Liver (tissue), 9 donors: ENCODE data around the gene ATG4B. TPM values are rescaled to one million over a fixed set of nuclear protein-coding genes. Genes with fewer than 3 reads are reported as not detected.

Experiments used
- DNase-seq: peaks from one replicate; pipeline ENCODE4 v3.0.0-alpha.2; 2017; ENCODE audit warnings: low spot score
- H3K27ac ChIP-seq, 2 donors: one replicate each; pipeline ENCODE4 v1.7.0; 2013; ENCODE audit warnings: inconsistent platforms in 2 of 2, low read length in 2 of 2, control low read depth in 1 of 2, low read depth in 1 of 2, mild to moderate bottlenecking in 1 of 2
- H3K27me3 ChIP-seq, 4 donors: one replicate each; pipeline versions ENCODE4 v1.6.1 to v1.7.0; 2013; ENCODE audit warnings: low read length in 3 of 4, inconsistent platforms in 1 of 4, mild to moderate bottlenecking in 1 of 4, moderate library complexity in 1 of 4; ENCODE audit not compliant: control insufficient read depth in 4 of 4, insufficient read depth in 4 of 4
- H3K36me3 ChIP-seq, 4 donors: one replicate each; pipeline versions ENCODE4 v1.6.1 to v1.7.0; 2013; ENCODE audit warnings: low read length in 3 of 4, mild to moderate bottlenecking in 3 of 4, low read depth in 1 of 4, moderate library complexity in 1 of 4; ENCODE audit not compliant: control insufficient read depth in 4 of 4, insufficient read depth in 3 of 4
- H3K4me1 ChIP-seq, 4 donors: one replicate each; pipeline versions ENCODE4 v1.6.1 to v1.7.0; 2013; ENCODE audit warnings: low read length in 3 of 4, mild to moderate bottlenecking in 3 of 4, moderate library complexity in 1 of 4; ENCODE audit not compliant: control insufficient read depth in 4 of 4, insufficient read depth in 4 of 4
- H3K4me3 ChIP-seq, 3 donors: one replicate each; pipeline versions ENCODE4 v1.6.1 to v1.7.0; 2013; ENCODE audit warnings: low read length in 3 of 3, control low read depth in 1 of 3, low read depth in 1 of 3, mild to moderate bottlenecking in 1 of 3
- H3K9ac ChIP-seq, 2 donors: one replicate each; pipeline ENCODE4 v1.7.0; 2013; ENCODE audit warnings: low read length in 2 of 2, mild to moderate bottlenecking in 2 of 2, moderate library complexity in 2 of 2, control low read depth in 1 of 2, low read depth in 1 of 2
- H3K9me3 ChIP-seq, 4 donors: one replicate each; pipeline versions ENCODE4 v1.6.1 to v1.7.0; 2013; ENCODE audit warnings: low read length in 3 of 4; ENCODE audit not compliant: control insufficient read depth in 4 of 4
- ATF3 ChIP-seq: IDR thresholded peaks from 2 replicates; pipeline ENCODE4 v1.6.1; 2016; ENCODE audit warnings: antibody characterized with exemption
- CTCF ChIP-seq: fragments of 150-350 bp; IDR thresholded peaks from 2 replicates; pipeline ENCODE4 v1.5.1; 2017; ENCODE audit warnings: improper control_type of control experiment, low read depth, low read length; ENCODE audit not compliant: missing input control
- EGR1 ChIP-seq, 2 donors: IDR thresholded peaks; 2 replicates each; pipeline ENCODE4 v1.6.1; 2016 to 2018; ENCODE audit warnings: antibody characterized with exemption in 2 of 2, low read depth in 2 of 2
- FOXA2 ChIP-seq: IDR thresholded peaks from 2 replicates; pipeline ENCODE4 v1.6.1; 2016; ENCODE audit warnings: antibody characterized with exemption
- GABPA ChIP-seq, 2 donors: IDR thresholded peaks in 1 of 2; conservative IDR thresholded peaks in 1 of 2; 2 replicates each; pipeline ENCODE4 v1.6.1; 2016; ENCODE audit warnings: antibody characterized with exemption in 2 of 2, mild to moderate bottlenecking in 1 of 2, moderate library complexity in 1 of 2
- HNF4A ChIP-seq, 2 donors: conservative IDR thresholded peaks; 2 replicates each; pipeline ENCODE4 v1.6.1; 2016; ENCODE audit warnings: antibody characterized with exemption in 2 of 2, mild to moderate bottlenecking in 2 of 2
- JUND ChIP-seq, 2 donors: IDR thresholded peaks; 2 replicates each; pipeline ENCODE4 v1.6.1; 2016; ENCODE audit warnings: antibody characterized with exemption in 2 of 2
- RAD21 ChIP-seq, 2 donors: IDR thresholded peaks; 2 replicates each; pipeline ENCODE4 v1.6.1; 2016; ENCODE audit warnings: antibody characterized with exemption in 2 of 2, mild to moderate bottlenecking in 2 of 2
- RXRA ChIP-seq, 2 donors: IDR thresholded peaks; 2 replicates each; pipeline ENCODE4 v1.6.1; 2017 to 2018; ENCODE audit warnings: antibody characterized with exemption in 2 of 2, mild to moderate bottlenecking in 1 of 2
- SP1 ChIP-seq: IDR thresholded peaks from 2 replicates; pipeline ENCODE4 v1.6.1; 2018; ENCODE audit warnings: antibody characterized with exemption, mild to moderate bottlenecking
- TAF1 ChIP-seq: conservative IDR thresholded peaks from 2 replicates; pipeline ENCODE4 v1.6.1; 2016; ENCODE audit warnings: antibody characterized with exemption, mild to moderate bottlenecking
- YY1 ChIP-seq: IDR thresholded peaks from 2 replicates; pipeline ENCODE4 v1.6.1; 2016; ENCODE audit warnings: antibody characterized with exemption, mild to moderate bottlenecking
- ZBTB33 ChIP-seq: IDR thresholded peaks from 2 replicates; pipeline ENCODE4 v1.6.1; 2016; ENCODE audit warnings: antibody characterized with exemption
- WGBS: extraction: QIAGEN DNeasy Blood & Tissue Kit; methylation state at CpG from one replicate; pipeline ENCODE4 v1.1.7; 2013; 5-methylcytosine and 5-hydroxymethylcytosine counted together
- polyA plus RNA-seq, 2 donors: library from polyadenylated mRNA; stranded (reverse) in 1 of 2; unstranded in 1 of 2; fragments of 200-250 nt in 1 of 2; fragments of >200 nt in 1 of 2; fragmentation: Nextera tagmentation in 1 of 2; extraction: Ambion mirVana in 1 of 2; gene quantifications; one replicate each; pipeline versions ENCODE4 v1.2.1 to v1.2.3, GENCODE V29; 2013 to 2015
- total RNA-seq, 2 donors: library from RNA; depleted of rRNA; stranded (reverse); fragments of >200 nt; gene quantifications; one replicate each; pipeline ENCODE4 v1.2.3, GENCODE V29; 2014
- TF ChIP-seq, protein P1 (sequence below): IDR thresholded peaks from 2 replicates; pipeline ENCODE4 v1.6.1; 2016; ENCODE audit warnings: antibody characterized with exemption
- donor health status: healthy.
- donor health status: healthy.
- donor health status: healthy.
- donor health status: healthy.
- donor health status: healthy.

Gene ATG4B
- total and polyA plus RNA-seq, 4 donors = 31.0 to 50.3 (median 37.7) TPM

GRCh38 chr2:241598061-241598460, 39.4 kb upstream of the ATG4B start:
- whole genome bisulfite sequencing = 94% methylated on average over 5 of the region's 5 CpGs
- Histone ChIP-seq H3K27ac (no peak overlapping the region), H3K4me1 (no peaks in the 10 kb centered on the region), H3K36me3 (peaks cover 4 to 38% (median 24%) of the 10 kb centered on the region in 4 donors), H3K27me3 (no peaks in the 10 kb centered on the region), H3K9ac (no peak overlapping the region), H3K4me3 (no peak overlapping the region), H3K9me3 (no peaks in the 10 kb centered on the region)
- no peak for TF ChIP-seq RXRA (IDR thresholded peaks at IDR 0.05)
- no peak for TF ChIP-seq JUND (IDR thresholded peaks at IDR 0.05)
- no peak for TF ChIP-seq RAD21 (IDR thresholded peaks at IDR 0.05)
- DNase-seq = no peak

DNA sequence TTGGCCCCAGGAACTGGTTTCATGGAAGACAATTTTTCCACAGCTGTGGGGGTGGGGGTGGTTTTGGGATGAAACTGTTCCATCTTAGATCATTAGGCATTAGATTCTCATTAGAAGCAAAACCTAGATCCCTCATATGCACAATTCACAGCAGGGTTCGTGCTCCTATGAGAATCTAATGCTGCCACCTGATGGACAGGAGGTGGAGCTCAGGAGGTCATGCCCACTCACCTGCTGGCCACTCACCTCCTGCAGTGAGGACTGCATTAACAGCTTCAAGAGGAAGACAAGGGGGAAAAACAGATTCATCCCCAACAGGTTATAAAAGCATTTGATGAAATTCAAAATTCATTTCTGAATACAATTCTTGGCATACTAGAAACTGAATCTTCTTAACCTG, 39.0 kb upstream of the ATG4B start:
- H3K9me3 ChIP-seq = no peaks in the 10 kb centered on the region
- peaks cover 4 to 39% (median 24%) of the 10 kb centered on the region in 4 donors for H3K36me3 ChIP-seq
- H3K4me3 ChIP-seq = no peak overlapping the region
- H3K4me1 ChIP-seq = no peaks in the 10 kb centered on the region
- H3K9ac ChIP-seq = no peak overlapping the region
- H3K27me3 ChIP-seq = no peaks in the 10 kb centered on the region
- no peak overlapping the region for H3K27ac ChIP-seq
- no peak for DNase-seq
- no peak for TF ChIP-seq HNF4A (conservative IDR thresholded peaks at IDR 0.05)
- TF ChIP-seq EGR1 (IDR thresholded peaks at IDR 0.05; ENCODE audit: low read depth in 2 of 2) = no peak
- no peak for TF ChIP-seq ATF3
- no peak for TF ChIP-seq FOXA2
- peak; percentile 68 to 77 for TF ChIP-seq RAD21 (IDR thresholded peaks at IDR 0.05)
- TF ChIP-seq RXRA (IDR thresholded peaks at IDR 0.05) = peak; percentile 41 to 80
- peak; percentile 48 for TF ChIP-seq CTCF
- no peak for TF ChIP-seq YY1
- no peak for TF ChIP-seq ZBTB33
- TF ChIP-seq GABPA (IDR thresholded peaks at IDR 0.05 in 1 of 2, conservative IDR thresholded peaks at IDR 0.05 in 1 of 2) = no peak
- no peak for TF ChIP-seq JUND (IDR thresholded peaks at IDR 0.05)
- TF ChIP-seq, protein P1, sequence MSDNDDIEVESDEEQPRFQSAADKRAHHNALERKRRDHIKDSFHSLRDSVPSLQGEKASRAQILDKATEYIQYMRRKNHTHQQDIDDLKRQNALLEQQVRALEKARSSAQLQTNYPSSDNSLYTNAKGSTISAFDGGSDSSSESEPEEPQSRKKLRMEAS = no peak
- WGBS = 42% methylated on average over 1 of the region's 1 CpG

DNA sequence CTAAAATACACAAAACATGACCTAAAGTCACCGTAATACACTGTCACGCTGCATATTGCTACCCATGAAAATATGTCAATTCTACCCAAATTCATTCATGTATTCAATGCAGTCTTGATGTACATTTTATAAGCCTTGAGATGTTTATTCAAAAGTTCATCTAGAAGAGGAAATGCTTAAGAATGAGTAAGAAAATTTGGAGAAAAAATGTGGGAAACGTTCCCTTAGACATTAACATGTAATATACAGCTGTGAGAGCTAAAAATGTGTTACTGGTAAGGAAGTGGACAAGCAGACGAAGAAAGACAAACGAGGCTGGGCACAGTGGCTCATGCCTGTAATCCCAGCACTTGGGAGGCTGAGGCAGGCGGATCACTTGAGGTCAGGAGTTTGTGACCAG, 37.9 kb upstream of the ATG4B start:
- Histone ChIP-seq H3K27ac (no peak overlapping the region), H3K36me3 (peaks cover 4 to 37% (median 23%) of the 10 kb centered on the region in 4 donors), H3K4me1 (no peaks in the 10 kb centered on the region), H3K4me3 (no peak overlapping the region), H3K9me3 (no peaks in the 10 kb centered on the region), H3K9ac (no peak overlapping the region), H3K27me3 (no peaks in the 10 kb centered on the region)
- DNase-seq = no peak
- 88% methylated on average over 6 of the region's 6 CpGs for WGBS
- TF ChIP-seq, protein P1 = no peak
- TF ChIP-seq SP1 (no peak), TAF1 (no peak), ATF3 (no peak), CTCF (no peak), GABPA (IDR thresholded peaks at IDR 0.05 in 1 of 2, conservative IDR thresholded peaks at IDR 0.05 in 1 of 2) (no peak), YY1 (no peak), ZBTB33 (no peak)
